ENCODE results near the gene LYL1. TPM values are rescaled to one million over a fixed set of nuclear protein-coding genes. Genes with fewer than 3 reads are reported as not detected.

The LYL1 gene
- total and polyA plus RNA-seq, 2 of the 13 experiments (the other 11 are each of a cell fraction or from before 2014, with no cell fraction given), result 0.75 to 0.92 TPM

- Histone ChIP-seq H3K36me3 (replicated peaks in 1 of 2; ENCODE audit: control insufficient read depth in 1 of 2, insufficient read depth in 2 of 2, low read length in 2 of 2) (no peaks in the 10 kb centered on the region), H3K4me2 (ENCODE audit: low read depth, low read length) (no peak overlapping the region), H3K9me3 (ENCODE audit: low read length) (no peaks in the 10 kb centered on the region), H4K20me1 (ENCODE audit: insufficient read depth, low read length) (no peaks in the 10 kb centered on the region; the same call in 1 of the 2 replicates), H3K27ac (ENCODE audit: extremely low read length, insufficient read depth, low read length) (no peak overlapping the region), H3K9ac (ENCODE audit: insufficient read depth, low read depth, low read length) (no peak overlapping the region), H3K4me1 (ENCODE audit: insufficient read depth, low read length) (peaks cover 37% of the 10 kb centered on the region), H3K79me2 (ENCODE audit: insufficient read depth, low read length) (no peaks in the 10 kb centered on the region), H2AFZ (ENCODE audit: low read length) (no peak overlapping the region), H3K4me3 (replicated peaks in 1 of 3; ENCODE audit: insufficient read depth in 1 of 3, low read depth in 2 of 3, low read length in 3 of 3) (no peak overlapping the region), H3K27me3 (ENCODE audit: control insufficient read depth in 1 of 2, insufficient read depth in 2 of 2, low read length in 2 of 2) (no peaks in the 10 kb centered on the region)
- no peak for TF ChIP-seq ZNF605 (CRISPR knock-in tag; IDR thresholded peaks at IDR 0.05)
- TF ChIP-seq RBM22 (optimal IDR thresholded peaks at IDR 0.05; ENCODE audit: low read length), result peak; percentile 26
- peak; percentile 13; the same call in 1 of the 2 replicates for TF ChIP-seq ZBTB33 (CRISPR knock-in tag; IDR thresholded peaks at IDR 0.05)
- TF ChIP-seq POLR2G (IDR thresholded peaks at IDR 0.05; ENCODE audit: low read depth, low read length), result 0 out of 2 replicates have a peak, but pooled peaks have one; percentile 7
- peak; percentile 77 for TF ChIP-seq AGO2 (optimal IDR thresholded peaks at IDR 0.05; ENCODE audit: low read depth, low read length)
- WGBS (ENCODE audit: low lambda C conversion rate), result 97% methylated on average over 42 of the region's 77 CpGs
- ChIA-PET POLR2A (no interaction called here), CTCF (ENCODE audit: low intra/inter-chr PET ratio, low total read pairs) (no interaction called here)
- in situ Hi-C loops (cut with HindIII; ENCODE audit: extremely low pct_ligation_motif_present, low pct_unique_long_range_greater_than_20kb), result no loop called here
- DNase-seq (ENCODE audit: low spot score), result no peak
- no peak for ATAC-seq
- no TSS peak for BruUV-seq (replicated peaks)
- intact Hi-C loops (cut with micrococcal nuclease; ENCODE audit: unreplicated experiment), result no loop called here
- no peak for FAIRE-seq
Observed at GRCh38 chr19:13099073-13099999, 3.3 kb downstream of the LYL1 start.
